GM10248 (cell line): Measurements from ENCODE around the gene DIP2C.
"Not testable (repeated sequence)": the region's sequence is repeated elsewhere in the genome, so short reads cannot be mapped to it uniquely, and the experiment has no call there.

ENCODE experiments used
- CTCF ChIA-PET: fragments of 300-600 bp; sonication (Branson Sonifier 250); formaldehyde crosslinking; extraction: SDS; loops from one replicate; lab custom pipeline; 2021; ENCODE audit warnings: antibody characterized with exemption; lab: Yijun Ruan, JAX
- POLR2A ChIA-PET: fragments of 350-650 bp; sonication (Branson Sonifier 250); formaldehyde crosslinking; extraction: SDS; loops from one replicate; lab custom pipeline; 2020; ENCODE audit warnings: antibody characterized with exemption; lab: Yijun Ruan, JAX
- DNase-seq: peaks from one replicate; pipeline ENCODE4 v3.0.0; 2012; ENCODE audit errors: extremely low spot score
- CTCF ChIP-seq: IDR thresholded peaks from 2 replicates; pipeline ENCODE4 v1.5.1; 2012; ENCODE audit warnings: mild to moderate bottlenecking, low read depth; ENCODE audit errors: extremely low read depth, missing control alignments, control extremely low read depth

The DIP2C gene

GRCh38 chr10:656883-657282 lies 32.6 kb downstream of the DIP2C start:
- POLR2A ChIA-PET, result no interaction called here
- DNase-seq, result no peak
- CTCF ChIA-PET, result no interaction called here
- no peak for TF ChIP-seq CTCF

GRCh38 chr10:655184-655583 lies 34.3 kb downstream of the DIP2C start:
- ChIA-PET CTCF (no interaction called here), POLR2A (no interaction called here)
- no peak for TF ChIP-seq CTCF
- no peak for DNase-seq

GRCh38 chr10:654647-654996 lies 34.8 kb downstream of the DIP2C start:
- DNase-seq, result no peak
- ChIA-PET CTCF (no interaction called here), POLR2A (no interaction called here)
- TF ChIP-seq CTCF, result no peak

- CTCF ChIA-PET, result no interaction called here
- no peak for TF ChIP-seq CTCF
- no peak for DNase-seq
- POLR2A ChIA-PET, result no interaction called here
These were observed 35.3 kb downstream of the DIP2C start for GRCh38 chr10:653991-654646.

GRCh38 chr10:652832-653459 lies 36.5 kb downstream of the DIP2C start:
- CTCF ChIA-PET, result interaction anchor here (1.0 kb wide), 1 partner anchor 8 kb away, joined by 3 read pairs; no protein-coding TSS in a partner anchor
- POLR2A ChIA-PET, result not testable (repeated sequence)

GRCh38 chr10:652233-652632 lies 37.2 kb downstream of the DIP2C start:
- no peak for TF ChIP-seq CTCF
- ChIA-PET POLR2A (no interaction called here), CTCF (interaction anchor here (1.0 kb wide), 1 partner anchor 8 kb away, joined by 3 read pairs; no protein-coding TSS in a partner anchor)
- DNase-seq, result no peak

More at GRCh38 chr10:652832-653459, 36.5 kb downstream of the DIP2C start:
- DNase-seq, result not testable (repeated sequence)

GRCh38 chr10:651692-652091 lies 37.8 kb downstream of the DIP2C start:
- ChIA-PET CTCF (no interaction called here), POLR2A (no interaction called here)
- no peak for TF ChIP-seq CTCF
- no peak for DNase-seq
